DOHH2 (cell line): ENCODE results near the gene TMEM191B.
"Not testable (repeated sequence)": the region's sequence is repeated elsewhere in the genome, so short reads cannot be mapped to it uniquely, and the experiment has no call there.

Experiments used
- H3F3A ChIP-seq: fragments of 200-600 bp; sonication (generic), shearing (Covaris generic); 2 replicates; pipeline ENCODE4 v1.6.0; 2016; ENCODE audit warnings: antibody characterized with exemption, mild to moderate bottlenecking; ENCODE audit not compliant: control insufficient read depth, insufficient read depth
- H3K27ac ChIP-seq: fragments of 200-600 bp; sonication (generic); 2 replicates; pipeline ENCODE4 v1.5.1; 2014; ENCODE audit warnings: low read depth, mild to moderate bottlenecking, low read length, moderate library complexity
- H3K27me3 ChIP-seq: fragments of 200-600 bp; sonication (generic); 2 replicates; pipeline ENCODE4 v1.6.1; 2014; ENCODE audit warnings: mild to moderate bottlenecking, low read length, mixed read lengths; ENCODE audit not compliant: control insufficient read depth
- H3K36me3 ChIP-seq: fragments of 200-600 bp; sonication (generic); 2 replicates; pipeline ENCODE4 v1.6.1; 2014; ENCODE audit warnings: mild to moderate bottlenecking, low read length, moderate library complexity, mixed read lengths; ENCODE audit not compliant: control insufficient read depth
- H3K4me1 ChIP-seq: fragments of 200-600 bp; sonication (generic); 2 replicates; pipeline ENCODE4 v1.6.1; 2014; ENCODE audit warnings: mild to moderate bottlenecking, low read length, mixed read lengths; ENCODE audit not compliant: control insufficient read depth
- H3K4me2 ChIP-seq: fragments of 200-600 bp; sonication (generic); 2 replicates; pipeline ENCODE4 v1.6.0; 2014; ENCODE audit warnings: mild to moderate bottlenecking, low read length, moderate library complexity
- H3K4me3 ChIP-seq: fragments of 200-600 bp; sonication (generic); 2 replicates; pipeline ENCODE4 v1.5.1; 2014; ENCODE audit warnings: mild to moderate bottlenecking, low read length, mixed read lengths
- H3K79me2 ChIP-seq: fragments of 200-600 bp; sonication (generic); 2 replicates; pipeline ENCODE4 v1.6.1; 2014; ENCODE audit warnings: mild to moderate bottlenecking, low read length, mixed read lengths; ENCODE audit not compliant: control insufficient read depth
- H3K9me2 ChIP-seq: fragments of 200-600 bp; sonication (generic); replicated peaks from 2 replicates; pipeline ENCODE4 v1.6.1; 2014; ENCODE audit warnings: mild to moderate bottlenecking, low read length, mixed read lengths; ENCODE audit not compliant: control insufficient read depth
- H3K9me3 ChIP-seq: fragments of 200-600 bp; sonication (generic); 2 replicates; pipeline ENCODE4 v1.6.1; 2014; ENCODE audit warnings: antibody characterized with exemption, low read length, mixed read lengths; ENCODE audit not compliant: control insufficient read depth, insufficient read depth
- H4K20me1 ChIP-seq: fragments of 200-600 bp; sonication (generic); 2 replicates; pipeline ENCODE4 v1.6.0; 2014; ENCODE audit warnings: low read depth, mild to moderate bottlenecking, antibody characterized with exemption, low read length, moderate library complexity; ENCODE audit not compliant: control insufficient read depth, insufficient read depth

Gene TMEM191B

DNA sequence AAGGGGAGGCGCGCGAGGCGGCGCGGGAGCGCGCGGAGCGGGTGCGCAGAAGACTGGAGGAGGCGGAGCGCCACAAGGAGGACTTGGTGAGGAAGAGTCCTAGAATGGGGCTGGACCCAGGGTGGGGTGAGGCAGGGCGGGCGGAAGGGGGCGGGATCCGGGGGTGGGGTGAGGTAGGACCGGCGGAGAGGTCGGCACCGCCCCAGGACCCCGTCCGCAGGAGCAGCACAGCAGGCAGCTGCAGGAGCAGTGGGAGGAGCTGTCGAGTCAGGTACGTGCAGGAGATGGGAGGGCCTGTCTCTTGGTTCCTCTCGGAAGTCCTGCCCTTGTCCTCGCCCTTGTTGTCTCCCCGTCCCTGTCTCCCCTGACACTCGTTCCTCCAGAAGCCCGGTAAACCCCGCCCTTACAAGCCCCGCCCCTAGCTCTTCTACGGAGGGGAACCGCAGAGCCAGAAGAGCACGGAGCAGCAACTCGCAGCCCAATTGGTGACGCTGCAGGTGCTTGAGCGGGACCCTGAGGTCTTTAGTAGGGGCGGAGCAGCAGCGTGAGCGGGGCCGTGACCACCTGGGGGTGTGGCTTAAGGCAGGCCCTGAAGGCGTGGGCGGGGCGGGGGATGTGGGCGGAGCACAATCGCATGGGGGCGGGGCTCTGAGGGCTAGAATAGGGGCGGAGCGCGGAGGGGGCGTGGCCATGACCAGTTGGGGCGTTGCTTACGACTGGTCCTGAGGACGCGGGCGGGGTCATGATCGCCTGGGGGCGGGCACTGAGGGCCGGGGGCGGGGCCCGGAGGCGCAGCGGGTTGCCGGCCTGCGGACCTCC lies 1.2 kb downstream of the TMEM191B start:
- H3K4me3 ChIP-seq = peak overlapping the region; percentile 37; the same call in 1 of the 2 replicates

DNA sequence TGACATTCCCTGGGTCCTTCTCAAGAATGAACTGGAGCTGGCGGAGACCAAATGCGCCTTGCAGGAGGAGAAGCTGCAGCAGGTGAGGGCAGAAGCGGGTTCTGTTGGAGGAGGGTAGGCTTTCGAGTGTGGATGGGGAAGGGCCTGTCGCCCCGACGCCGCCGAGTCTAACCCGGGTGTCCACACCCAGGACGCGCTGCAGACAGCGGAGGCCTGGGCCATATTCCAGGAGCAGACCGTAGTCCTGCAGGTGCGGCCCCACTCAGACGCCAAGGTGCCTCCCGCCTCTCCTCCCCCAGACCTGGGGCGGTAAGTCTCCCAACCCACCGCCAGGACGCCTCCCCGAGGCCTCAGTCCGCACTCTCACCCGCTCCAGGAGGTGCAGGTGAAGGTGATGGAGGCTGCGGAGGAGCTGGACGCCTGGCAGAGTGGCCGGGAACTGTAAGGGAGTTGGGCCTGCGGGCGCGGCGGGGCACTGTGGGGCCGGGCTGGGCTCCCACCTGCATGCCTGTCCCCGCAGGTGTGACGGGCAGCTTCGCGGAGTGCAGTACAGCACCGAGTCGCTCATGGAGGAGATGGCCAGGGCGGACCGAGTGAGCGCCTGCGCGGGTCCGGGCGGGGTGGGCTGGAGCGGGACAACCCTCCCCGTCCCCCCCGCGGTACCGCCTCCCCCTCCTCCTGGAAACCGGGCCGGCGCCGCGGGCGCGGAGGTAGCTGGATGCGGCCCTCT lies 2.0 kb downstream of the TMEM191B start:
- H3K27ac ChIP-seq, H3K4me1 ChIP-seq, H3K4me3 ChIP-seq, H3F3A ChIP-seq, H3K9me3 ChIP-seq, H3K9me2 ChIP-seq, H3K4me2 ChIP-seq, H3K27me3 ChIP-seq, H3K36me3 ChIP-seq, H3K79me2 ChIP-seq, H4K20me1 ChIP-seq: not testable (repeated sequence)

More for the DNA sequence above, 1.2 kb downstream of the TMEM191B start:
- H3K27me3 ChIP-seq, H3K4me1 ChIP-seq, H3K79me2 ChIP-seq, H3F3A ChIP-seq, H3K9me3 ChIP-seq, H3K36me3 ChIP-seq, H4K20me1 ChIP-seq, H3K4me2 ChIP-seq, H3K9me2 ChIP-seq: not testable (repeated sequence)
- peak overlapping the region; percentile 38; the same call in 1 of the 2 replicates for H3K27ac ChIP-seq

DNA sequence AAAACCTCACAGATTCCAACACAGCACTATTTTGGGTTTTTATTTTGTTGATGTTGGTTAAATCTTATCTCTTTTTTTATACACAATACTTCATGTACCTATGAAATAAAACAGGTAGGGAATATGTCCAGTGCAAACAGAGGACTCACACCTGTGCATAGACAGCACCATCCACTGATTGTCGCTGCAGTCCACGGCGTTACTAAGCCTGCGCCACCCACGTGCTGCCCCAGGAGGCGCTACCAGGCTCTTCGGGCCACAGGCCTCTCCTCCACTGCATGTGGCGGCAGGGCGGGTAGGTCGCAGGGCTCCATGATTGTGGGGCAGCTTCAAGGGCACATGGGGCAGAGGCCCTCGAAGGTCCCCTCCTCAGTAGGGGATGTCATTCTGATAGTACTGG lies 6.0 kb downstream of the TMEM191B start:
- not testable (repeated sequence) for H3K4me1 ChIP-seq, H3K36me3 ChIP-seq, H3K79me2 ChIP-seq, H3K4me3 ChIP-seq, H3K9me3 ChIP-seq, H3F3A ChIP-seq, H3K9me2 ChIP-seq, H3K27me3 ChIP-seq, H4K20me1 ChIP-seq, H3K4me2 ChIP-seq, H3K27ac ChIP-seq

DNA sequence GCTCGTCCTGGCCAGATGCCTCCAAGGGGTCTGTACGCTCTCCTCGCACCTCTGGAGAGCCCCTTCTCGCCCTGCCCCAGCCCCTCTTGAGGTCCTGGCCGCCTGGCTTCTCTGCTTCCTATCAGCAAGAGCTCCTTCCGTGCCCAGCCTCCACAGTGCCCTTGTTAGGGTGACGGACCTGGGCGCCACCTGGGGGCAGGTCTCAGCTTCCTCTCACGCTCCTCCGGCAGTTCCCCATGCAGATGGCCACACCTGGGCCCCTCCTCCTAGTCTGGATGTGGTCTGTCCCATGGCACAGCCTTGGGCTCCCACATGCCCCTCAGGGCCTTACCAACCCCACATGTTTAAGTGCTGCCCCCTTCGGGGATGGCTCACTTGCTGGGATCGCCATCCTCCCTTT lies 6.7 kb downstream of the TMEM191B start:
- not testable (repeated sequence) for H3K4me2 ChIP-seq, H3K4me3 ChIP-seq, H3K36me3 ChIP-seq, H3K27ac ChIP-seq, H3K9me2 ChIP-seq, H3K9me3 ChIP-seq, H3K27me3 ChIP-seq, H3F3A ChIP-seq, H3K4me1 ChIP-seq, H4K20me1 ChIP-seq, H3K79me2 ChIP-seq

DNA sequence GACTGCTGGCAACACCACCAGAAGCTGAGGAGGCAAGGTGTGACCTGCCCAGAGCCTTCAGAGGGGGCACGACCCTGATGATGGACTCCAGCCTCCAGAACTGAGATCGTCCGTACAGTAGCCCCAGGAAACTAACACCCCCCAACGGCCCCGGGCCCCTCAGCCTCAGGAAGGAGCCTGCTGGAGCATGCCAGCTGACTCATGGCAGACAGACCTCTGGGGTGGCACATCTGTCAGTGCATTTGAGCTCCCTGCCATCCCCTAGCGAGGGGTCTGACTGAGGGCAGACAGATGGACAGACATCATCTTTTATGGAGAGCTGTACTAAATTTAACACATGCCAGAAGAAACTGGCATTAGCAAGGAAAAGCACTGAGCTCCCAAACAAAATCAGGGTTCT lies 12.4 kb downstream of the TMEM191B start:
- H3K36me3 ChIP-seq, H3K4me2 ChIP-seq, H3K4me1 ChIP-seq, H3K79me2 ChIP-seq, H3F3A ChIP-seq, H3K4me3 ChIP-seq, H4K20me1 ChIP-seq, H3K9me3 ChIP-seq, H3K27me3 ChIP-seq, H3K9me2 ChIP-seq, H3K27ac ChIP-seq: not testable (repeated sequence)

DNA sequence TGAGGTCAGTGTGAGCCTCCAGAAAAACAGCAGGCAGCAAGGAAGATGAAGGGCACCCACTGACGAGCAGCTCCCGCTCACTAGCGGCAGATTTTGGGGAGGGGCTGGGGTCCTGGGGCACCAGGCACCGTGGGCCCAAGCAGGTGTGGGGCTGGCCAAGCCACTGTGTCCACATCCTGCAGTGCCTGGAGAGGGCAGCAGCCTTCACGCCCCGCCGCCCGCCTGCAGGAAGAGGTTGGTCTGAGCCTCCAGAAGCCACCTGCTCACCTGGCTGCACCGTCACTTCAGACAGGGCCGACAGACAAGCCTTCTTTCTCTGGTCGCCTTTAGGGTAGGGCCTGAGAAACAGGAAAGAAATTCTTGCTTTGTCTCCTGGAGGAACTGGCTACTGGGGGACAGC lies 15.8 kb downstream of the TMEM191B start:
- H3F3A ChIP-seq, H3K27ac ChIP-seq, H3K27me3 ChIP-seq, H4K20me1 ChIP-seq, H3K4me1 ChIP-seq, H3K4me3 ChIP-seq, H3K9me3 ChIP-seq, H3K9me2 ChIP-seq, H3K4me2 ChIP-seq, H3K79me2 ChIP-seq, H3K36me3 ChIP-seq: not testable (repeated sequence)

DNA sequence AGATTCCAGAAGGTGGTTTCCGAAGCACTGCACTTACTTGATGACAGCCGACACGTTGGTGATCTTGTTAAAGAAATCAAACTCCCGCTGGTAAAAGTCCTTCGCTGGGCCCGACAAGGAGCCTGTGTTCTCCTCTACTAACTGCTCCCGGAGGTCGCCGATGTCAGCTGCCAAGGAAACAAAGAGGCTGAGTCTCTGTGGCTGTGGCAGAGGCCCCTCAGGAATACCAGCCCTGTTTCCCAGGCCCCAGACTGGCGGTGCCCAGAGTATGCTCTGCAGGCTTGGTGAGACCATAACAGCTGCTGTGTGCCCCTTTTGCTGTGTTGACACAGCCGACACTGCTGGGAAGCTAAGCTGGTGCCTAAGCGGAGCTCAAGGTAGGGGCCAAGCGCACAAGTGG lies 17.0 kb downstream of the TMEM191B start:
- not testable (repeated sequence) for H3K9me3 ChIP-seq, H3F3A ChIP-seq, H4K20me1 ChIP-seq, H3K4me1 ChIP-seq, H3K4me2 ChIP-seq, H3K4me3 ChIP-seq, H3K9me2 ChIP-seq, H3K27me3 ChIP-seq, H3K36me3 ChIP-seq, H3K27ac ChIP-seq, H3K79me2 ChIP-seq

DNA sequence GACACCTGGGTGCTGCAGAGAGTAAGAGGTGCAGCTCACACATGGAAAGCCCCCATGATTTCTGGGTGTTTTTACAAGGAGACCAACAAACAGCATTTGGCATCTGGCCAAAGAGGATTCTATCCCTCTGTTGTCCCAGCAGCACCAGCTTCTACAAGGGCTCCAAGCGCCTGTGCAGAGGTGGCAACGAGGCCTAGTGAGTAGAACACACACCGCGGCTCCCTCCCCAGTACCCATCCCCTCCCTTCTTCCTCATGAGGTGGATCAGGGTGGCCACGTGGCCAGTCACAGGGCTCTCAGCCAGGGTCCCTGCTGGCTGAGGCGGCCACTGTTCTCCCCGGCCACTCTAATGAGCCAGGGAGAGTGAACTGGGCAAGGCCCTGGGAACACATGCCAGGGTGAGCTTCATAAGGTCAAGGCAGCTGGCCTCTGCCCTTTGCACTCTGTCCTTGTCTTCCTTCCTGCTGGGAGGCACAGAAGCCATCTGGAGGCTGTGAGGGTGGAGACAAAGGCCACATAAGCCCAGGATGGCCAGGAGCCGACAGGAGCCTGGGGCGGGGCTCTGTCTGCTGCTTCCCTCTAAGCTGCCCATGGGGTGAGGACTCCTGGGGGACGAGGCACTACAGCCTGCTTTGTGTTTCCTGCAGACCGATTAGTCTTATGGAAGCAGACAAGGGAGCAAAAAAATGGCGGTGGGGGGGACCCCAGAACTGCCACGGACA lies 22.0 kb downstream of the TMEM191B start:
- H3F3A ChIP-seq, H3K9me2 ChIP-seq, H4K20me1 ChIP-seq, H3K36me3 ChIP-seq, H3K27ac ChIP-seq, H3K9me3 ChIP-seq, H3K4me1 ChIP-seq, H3K4me3 ChIP-seq, H3K79me2 ChIP-seq, H3K27me3 ChIP-seq, H3K4me2 ChIP-seq: not testable (repeated sequence)
